COLO829 (cell line): Measurements from ENCODE around the gene MAB21L4.

Experiments
- DNase-seq: peaks from one replicate; pipeline ENCODE4 v3.0.0; 2012; ENCODE audit warnings: low spot score

The MAB21L4 gene

DNA sequence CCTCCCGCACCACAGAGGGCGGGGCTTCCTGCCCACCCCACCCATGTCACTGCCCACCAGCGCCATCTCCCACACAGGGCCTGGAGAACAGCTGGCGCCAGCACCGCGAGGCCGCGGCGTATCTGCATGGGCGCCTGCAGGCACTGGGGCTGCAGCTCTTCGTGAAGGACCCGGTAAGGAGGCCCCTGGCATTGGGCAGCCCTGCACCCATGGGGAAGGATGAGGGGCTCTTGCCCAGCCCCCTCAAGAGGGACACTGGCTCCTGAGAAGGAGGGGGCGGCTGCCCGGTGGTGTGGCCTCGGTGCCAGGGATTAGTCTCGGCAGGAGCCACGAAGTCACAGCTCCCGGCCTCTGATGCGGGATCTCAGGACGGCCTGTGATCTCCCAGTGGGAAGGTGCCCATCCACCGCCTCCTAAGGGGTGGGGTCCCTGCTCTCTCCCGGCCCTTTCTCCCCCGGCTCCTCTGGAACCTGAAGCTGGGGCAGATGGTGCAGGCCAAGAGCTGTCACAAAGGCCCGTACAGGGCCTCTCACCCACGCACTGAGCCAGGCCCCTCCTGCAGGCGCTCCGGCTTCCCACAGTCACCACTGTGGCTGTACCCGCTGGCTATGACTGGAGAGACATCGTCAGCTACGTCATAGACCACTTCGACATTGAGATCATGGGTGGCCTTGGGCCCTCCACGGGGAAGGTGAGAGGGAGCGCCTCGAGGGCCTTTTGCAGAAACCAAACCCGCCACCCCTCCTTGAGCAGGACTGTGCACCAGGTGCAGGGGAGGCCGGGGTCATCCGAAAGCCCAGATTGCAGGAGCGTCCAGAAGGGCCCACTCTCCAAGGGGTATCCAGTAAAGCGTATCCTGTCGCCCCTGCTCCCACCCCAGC, 18.3 kb downstream of the MAB21L4 start:
- no peak for DNase-seq

GRCh38 chr2:240876475-240877251, 19.3 kb downstream of the MAB21L4 start:
- DNase-seq = no peak

GRCh38 chr2:240876035-240876474, 19.9 kb downstream of the MAB21L4 start:
- no peak for DNase-seq

GRCh38 chr2:240875228-240876034, 20.5 kb downstream of the MAB21L4 start:
- DNase-seq = no peak

- no peak for DNase-seq
These were observed 21.2 kb downstream of the MAB21L4 start for GRCh38 chr2:240874715-240875227.

- no peak for DNase-seq
These were observed 21.9 kb downstream of the MAB21L4 start for GRCh38 chr2:240873805-240874714.

GRCh38 chr2:240873098-240873788, 22.7 kb downstream of the MAB21L4 start:
- DNase-seq = no peak

DNA sequence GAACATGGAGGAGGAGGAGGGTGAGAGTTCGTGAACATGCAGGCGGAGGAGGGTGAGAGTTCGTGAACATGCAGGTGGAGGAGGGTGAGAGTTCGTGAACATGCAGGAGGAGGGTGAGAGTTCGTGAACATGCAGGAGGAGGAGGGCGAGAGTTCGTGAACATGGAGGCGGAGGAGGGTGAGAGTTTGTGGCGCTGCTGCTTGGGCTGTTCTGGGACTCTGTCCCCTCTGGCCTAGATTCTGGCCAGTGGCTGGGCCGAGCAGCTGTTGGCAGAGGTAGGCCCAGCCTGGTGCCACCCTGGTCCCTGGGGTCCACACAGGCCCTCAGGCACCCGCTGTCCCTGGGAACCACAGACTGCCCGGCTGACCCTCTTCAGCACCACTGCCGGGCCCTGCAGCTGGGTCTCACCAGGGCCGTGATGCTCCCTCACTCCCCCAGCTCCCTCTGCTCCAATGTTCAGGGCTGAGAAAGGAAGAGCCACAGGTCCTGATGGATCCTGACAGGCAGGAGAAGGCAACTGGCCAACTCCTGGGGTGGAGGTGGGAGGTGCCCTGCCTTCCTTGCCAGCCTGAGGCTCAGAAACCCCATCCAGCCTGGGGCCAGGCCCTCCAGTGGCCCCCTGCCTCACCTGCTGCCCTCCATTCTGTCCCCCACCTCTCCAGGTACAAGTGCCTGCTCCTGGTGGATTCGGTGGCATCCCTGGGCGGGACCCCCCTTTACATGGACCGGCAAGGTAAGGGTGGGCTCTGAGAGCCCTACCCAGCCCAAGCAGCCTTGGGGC, 23.4 kb downstream of the MAB21L4 start:
- no peak for DNase-seq

DNA sequence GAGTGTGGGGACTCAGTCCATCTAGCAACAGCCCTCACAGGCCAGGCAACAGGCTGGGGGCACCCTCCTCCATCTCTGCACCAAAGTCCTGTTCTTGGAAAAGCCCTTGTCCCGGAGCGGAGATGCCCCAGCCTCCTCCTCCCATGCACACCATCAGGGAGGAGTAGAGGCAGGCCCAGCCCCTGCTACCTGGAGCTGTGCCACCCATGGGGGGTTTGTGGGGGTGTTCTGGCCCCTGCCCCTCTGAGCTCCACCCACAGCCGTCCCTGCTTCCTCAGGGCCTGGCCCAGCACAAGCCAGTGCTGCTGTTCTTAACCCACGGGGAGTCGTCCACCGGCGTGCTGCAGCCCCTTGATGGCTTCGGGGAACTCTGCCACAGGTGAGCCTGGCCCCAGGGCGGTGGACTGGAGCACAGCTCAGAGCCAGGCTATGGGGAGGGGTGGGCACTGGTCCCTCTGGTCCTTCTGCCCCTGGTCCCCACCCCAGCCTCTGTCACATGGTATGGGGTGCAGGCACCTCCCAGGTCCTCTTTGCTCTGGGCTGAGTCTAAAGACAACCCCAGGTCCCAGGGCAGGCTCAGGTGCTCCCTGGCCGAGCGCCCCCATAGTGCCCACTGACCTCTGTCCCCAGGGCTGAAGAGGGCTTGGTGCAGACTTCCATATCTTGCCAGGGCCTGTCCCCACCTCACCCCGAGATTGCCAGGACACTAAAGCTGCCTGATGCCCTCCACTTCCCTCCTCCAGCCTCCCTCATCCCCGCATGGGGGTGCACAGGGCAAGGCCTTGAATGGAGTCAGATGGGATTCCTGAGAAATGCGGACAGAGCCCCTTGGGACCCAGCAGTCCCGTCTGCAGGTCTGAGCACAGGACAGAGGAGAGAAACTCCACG, 24.6 kb downstream of the MAB21L4 start:
- no peak for DNase-seq

- DNase-seq = no peak
These were observed 25.7 kb downstream of the MAB21L4 start for GRCh38 chr2:240869956-240870875.

DNA sequence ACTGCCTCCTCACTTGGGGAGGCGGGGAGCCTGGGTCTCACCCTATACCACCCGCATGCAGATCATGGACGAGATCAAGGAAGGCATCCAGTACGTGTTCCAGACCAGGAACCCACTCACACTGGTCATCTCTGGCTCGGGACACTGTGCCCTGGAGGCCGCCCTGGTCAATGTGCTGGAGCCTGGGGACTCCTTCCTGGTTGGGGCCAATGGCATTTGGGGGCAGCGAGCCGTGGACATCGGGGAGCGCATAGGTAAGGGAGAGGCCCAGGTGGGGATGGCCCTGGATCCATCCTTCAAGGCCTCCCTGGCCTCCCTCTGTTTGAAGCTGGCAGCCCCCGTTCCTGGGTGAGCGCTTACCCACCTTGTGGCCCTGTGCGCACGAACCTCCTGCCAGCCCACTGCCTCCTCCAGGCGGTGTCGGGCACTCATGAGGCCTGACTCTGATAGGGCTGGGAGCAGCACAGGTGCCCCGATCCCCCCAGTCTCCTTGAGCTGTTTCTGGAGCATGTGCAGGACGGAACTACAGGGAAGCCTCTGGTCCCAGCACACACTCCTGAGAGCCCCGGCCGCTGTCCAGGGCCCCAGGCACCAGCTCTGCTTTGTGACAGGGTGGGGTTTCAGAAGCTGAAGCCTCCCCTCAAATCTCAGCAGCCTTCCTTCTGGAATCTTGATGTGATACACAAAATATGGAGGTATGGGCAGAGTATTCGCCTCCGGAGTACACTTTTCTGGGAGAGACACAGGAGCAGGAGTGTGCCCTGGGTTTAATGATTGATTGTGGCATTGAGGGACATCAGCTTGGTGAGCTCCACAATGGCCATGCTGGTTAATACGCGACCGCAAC, 26.6 kb downstream of the MAB21L4 start:
- DNase-seq = no peak

GRCh38 chr2:240868286-240869108, 27.5 kb downstream of the MAB21L4 start, which contains the start of gene AGXT:
TSS of gene AGXT (plus strand) at chr2:240868824. CDS start at chr2:240868866, 42 bp downstream.
- DNase-seq = no peak

DNA sequence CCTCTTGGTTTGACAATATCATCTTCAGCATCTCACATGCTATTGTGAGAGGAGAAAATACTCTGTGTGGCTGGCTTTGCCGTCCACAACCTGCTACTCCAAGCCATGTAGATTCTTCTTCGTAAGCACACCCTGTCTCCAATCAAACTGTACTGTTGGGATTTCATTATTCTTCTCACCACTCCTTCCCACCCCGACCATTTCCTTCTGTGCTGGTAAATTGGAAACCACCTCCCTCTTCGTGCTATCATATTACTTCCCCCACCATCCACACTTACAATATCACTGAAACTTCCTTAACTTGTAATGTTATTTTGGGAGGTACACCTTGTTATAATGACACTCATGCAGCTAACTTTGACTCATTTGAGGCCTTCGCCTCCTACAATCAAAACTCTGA, 30.6 kb downstream of the MAB21L4 start:
- no peak for DNase-seq

DNA sequence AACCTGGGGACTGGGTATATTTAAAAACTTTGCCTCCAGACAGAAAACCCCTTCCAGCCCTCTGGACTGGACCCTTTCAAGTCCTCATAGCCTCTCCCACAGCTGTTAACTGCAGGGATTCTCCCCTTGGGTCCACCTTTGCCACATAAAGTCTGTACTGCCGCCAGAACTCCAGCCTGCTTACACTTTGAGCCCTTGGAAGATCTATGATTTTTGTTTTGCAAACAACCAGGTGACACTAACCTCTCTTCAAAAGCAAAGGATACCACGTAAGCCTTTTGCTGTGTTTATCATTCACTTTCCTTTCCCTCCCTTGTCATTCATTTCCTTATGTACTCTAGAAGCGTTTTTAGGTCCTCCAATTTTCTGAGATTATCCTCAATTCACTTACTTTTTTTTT, 31.5 kb downstream of the MAB21L4 start:
- DNase-seq = no peak

- no peak for DNase-seq
These were observed 34.4 kb downstream of the MAB21L4 start for GRCh38 chr2:240861547-240861946.
